ELR (cell line): ENCODE results near the gene TPSB2.
"Not testable (repeated sequence)": the region's sequence is repeated elsewhere in the genome, so short reads cannot be mapped to it uniquely, and the experiment has no call there.

Experiments used
- DNase-seq: peaks from one replicate; pipeline ENCODE4 v3.0.0-alpha.2; 2015; ENCODE audit warnings: low read depth

The TPSB2 gene

DNA sequence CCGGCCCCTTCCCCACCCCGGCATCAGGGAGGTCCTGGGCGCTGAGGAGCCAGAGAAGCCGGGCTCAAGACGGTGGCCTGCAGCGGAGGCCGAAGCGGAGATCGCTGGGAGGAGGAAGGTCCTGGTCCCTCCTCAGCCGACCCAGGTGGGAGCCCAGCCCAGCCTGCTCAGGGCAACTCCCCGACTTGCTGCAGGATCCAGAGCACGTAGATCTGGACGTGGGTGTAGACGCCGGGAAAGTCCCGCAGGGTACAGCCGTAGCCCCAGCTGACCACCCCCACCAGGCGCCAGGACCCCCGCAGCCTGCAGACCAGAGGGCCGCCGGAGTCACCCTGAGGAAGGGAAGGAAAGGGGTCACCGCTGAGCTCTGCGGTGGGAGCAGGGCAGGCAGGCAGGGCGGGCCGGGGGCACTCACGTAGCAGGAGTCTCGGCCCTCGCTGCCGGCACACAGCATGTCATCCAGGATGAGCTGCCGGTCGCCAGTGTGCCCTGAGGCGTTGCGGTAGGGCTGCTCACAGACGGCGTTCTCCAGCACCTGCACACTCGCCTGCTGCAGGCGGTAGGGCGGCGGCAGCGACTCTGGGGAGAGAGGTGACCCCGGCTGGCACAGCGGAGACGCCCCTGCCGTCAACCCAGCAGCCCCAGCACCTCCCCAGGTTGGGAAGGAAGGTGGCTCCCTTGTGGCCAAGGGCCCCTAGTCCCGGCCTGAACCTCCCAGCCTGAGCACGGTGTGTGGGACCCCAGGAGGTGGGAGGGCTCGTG, 31.3 kb upstream of the TPSB2 start:
- DNase-seq, result no peak

GRCh38 chr16:1260101-1260680, 30.2 kb upstream of the TPSB2 start:
- no peak for DNase-seq

DNA sequence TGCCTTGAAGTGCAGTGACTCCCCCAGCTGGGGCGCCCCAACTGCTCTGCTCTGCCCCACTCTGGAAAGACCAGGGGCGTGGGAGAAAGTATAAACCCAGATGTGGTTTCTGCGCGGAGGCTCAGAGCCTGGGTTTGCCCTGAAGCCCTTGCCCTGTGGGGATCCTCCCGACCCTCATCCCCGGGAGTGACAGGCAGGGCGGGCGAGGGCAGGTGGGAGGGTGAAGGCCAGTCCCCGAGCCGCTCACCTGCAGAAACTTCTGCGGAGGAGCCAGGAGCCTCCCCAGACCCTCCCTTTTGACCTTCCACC, 29.7 kb upstream of the TPSB2 start:
- DNase-seq, result no peak

DNA sequence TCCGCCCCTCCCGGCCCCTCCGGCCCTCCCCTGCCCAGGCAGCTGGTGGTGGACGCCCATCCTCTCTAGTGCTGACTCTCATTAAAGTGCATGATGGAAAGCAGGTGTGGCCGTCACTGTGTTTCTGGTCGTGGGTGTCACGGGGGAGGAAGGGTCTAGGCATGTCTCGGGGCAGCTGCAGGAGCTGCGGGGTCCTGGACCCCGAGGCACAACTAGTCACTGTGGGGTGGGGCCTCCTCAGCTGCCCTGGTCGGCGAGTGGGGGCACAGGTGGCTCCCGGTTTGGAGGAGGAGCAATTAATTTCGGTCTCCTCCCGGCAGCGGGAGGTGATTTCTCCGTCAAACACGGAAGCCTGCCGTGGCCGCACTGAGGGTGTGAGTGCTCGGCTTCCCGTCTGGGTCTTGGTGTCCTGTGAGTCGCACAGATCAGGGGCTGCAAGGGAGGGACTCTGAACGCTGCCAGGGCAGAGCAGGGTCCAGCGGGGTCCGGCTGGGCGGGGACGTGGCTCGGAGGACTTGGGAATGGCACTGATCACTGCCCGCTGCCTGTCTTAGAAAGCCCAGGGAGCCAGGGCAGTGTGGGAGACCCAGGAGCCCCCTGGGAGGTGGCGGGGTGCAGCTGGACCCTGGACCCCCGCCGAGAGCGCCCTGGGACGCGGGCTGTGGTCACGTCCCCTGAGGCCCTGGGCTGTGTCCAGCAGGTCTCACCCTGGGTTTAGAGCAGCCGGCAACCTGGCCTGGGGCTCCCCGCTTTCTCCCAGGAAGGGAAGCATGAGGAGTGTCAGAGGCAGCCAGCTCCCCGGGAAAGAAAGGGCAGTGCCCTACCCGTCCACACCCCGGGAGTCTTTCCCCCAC, 29.1 kb upstream of the TPSB2 start:
- DNase-seq, result no peak

GRCh38 chr16:1258225-1258600, 28.2 kb upstream of the TPSB2 start:
- no peak for DNase-seq

DNA sequence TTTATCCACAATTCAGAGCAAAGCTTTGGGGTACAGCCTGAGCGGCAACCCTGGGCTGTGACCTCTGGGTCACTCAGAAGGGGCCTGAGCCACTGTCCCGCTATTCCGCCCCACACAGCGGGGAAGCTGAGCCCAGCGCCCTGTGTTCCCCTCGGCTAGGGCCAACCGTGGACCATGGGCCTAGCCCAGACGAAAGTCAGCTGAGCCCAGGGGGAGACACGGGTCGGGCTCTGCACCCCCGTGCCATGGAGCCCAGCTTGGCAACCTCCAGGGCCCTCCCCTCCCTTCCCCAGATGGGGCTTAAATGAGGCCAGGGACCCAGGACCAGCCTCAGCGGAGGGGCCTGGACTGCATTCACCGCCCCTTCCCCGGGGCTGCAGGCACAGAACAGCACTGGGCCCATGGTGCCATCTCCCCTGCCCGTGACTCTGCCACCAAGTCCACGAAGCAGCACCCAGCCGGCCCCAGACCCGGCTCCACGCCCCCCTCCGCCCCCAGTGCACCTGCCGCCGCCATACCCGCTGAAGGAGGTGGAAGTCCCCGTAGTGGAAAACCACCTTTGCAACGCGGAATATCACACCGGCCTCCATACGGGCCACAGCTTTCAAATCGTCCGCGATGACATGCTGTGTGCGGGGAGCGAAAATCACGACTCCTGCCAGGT, 27.7 kb upstream of the TPSB2 start:
- no peak for DNase-seq

DNA sequence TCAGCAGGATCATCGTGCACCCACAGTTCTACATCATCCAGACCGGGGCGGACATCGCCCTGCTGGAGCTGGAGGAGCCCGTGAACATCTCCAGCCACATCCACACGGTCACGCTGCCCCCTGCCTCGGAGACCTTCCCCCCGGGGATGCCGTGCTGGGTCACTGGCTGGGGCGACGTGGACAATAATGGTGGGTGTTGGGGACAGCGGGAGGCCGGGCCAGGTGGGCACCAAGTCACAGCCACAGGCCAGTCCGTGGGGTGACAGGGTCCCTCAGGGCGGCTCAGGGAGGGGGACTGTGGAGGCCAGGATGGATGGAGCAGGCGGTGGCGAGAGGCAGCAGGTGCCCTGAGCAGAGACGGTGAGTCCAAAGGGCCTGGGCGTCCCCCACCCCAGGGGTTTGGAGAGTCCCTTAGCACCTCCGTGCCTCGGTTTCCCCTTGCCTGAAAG, 26.9 kb upstream of the TPSB2 start:
- no peak for DNase-seq

DNA sequence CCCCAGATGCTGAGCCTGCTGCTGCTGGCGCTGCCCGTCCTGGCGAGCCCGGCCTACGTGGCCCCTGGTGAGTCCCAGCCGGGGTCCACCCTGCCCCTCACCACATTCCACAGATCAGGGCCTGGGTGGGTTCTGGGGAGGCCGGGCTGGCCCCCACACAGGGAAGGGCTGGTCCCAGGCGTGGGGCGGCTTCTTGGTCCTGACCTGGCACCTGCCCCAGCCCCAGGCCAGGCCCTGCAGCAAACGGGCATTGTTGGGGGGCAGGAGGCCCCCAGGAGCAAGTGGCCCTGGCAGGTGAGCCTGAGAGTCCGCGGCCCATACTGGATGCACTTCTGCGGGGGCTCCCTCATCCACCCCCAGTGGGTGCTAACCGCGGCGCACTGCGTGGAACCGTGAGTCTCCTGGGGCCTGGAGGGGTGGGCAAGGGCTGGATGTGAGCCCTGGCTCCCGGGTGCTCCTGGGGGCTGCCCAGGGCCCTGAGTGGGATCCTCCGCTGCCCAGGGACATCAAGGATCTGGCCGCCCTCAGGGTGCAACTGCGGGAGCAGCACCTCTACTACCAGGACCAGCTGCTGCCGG, 26.4 kb upstream of the TPSB2 start:
- DNase-seq, result not testable (repeated sequence)

GRCh38 chr16:1255276-1256122, 25.5 kb upstream of the TPSB2 start, which contains the start of gene TPSD1:
Gene TPSD1 (plus strand): TSS chr16:1256069. CDS start chr16:1256281, 212 bp downstream.
- DNase-seq, result not testable (repeated sequence)

DNA sequence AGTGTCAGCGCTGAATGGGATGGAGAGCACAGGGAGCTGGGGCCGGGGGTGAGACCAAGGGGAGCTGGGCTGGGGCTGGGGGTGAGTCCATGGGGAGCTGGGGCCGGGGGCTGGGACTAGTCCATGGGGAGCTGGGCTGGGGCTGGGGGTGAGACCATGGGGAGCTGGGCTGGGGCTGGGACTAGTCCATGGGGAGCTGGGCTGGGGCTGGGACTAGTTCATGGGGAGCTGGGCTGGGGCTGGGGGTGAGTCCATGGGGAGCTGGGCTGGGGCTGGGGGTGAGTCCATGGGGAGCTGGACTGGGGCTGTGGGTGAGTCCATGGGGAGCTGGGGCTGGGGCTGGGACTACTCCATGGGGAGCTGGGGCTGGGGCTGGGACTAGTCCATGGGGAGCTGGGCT, 24.8 kb upstream of the TPSB2 start:
- not testable (repeated sequence) for DNase-seq

DNA sequence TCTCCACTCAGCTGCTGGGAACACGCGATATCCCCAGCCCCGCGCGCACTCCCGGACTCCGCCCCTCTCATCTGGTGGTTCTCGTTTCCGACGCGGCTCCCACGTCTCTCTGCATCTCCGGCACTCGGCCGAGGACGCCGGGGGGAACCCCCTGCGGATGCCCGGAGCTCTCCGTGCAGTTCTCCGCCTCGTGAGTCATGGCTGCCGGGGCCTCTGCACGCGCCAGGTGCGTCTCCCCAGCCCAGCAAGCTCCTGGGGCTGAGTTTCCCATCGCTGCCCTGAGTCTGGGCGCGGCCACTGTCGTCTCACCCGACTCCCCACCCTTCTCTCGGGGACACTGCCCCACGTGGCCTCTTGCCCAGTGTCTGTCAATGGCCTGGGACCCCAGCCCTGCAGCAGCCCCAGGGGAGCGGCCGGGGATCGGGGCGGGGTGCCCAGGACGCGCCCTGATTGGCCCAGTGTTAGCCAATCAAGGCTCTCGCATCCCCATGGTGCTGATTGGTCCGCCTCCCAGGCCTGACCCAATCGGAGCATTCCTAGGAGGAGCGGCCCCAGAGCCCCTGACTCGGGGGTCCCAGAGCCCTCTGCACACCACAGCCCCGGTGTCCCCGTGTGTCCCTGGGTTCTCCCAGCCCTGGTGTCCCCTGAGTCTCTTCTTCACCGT, 23.8 kb upstream of the TPSB2 start:
- DNase-seq, result not testable (repeated sequence)

DNA sequence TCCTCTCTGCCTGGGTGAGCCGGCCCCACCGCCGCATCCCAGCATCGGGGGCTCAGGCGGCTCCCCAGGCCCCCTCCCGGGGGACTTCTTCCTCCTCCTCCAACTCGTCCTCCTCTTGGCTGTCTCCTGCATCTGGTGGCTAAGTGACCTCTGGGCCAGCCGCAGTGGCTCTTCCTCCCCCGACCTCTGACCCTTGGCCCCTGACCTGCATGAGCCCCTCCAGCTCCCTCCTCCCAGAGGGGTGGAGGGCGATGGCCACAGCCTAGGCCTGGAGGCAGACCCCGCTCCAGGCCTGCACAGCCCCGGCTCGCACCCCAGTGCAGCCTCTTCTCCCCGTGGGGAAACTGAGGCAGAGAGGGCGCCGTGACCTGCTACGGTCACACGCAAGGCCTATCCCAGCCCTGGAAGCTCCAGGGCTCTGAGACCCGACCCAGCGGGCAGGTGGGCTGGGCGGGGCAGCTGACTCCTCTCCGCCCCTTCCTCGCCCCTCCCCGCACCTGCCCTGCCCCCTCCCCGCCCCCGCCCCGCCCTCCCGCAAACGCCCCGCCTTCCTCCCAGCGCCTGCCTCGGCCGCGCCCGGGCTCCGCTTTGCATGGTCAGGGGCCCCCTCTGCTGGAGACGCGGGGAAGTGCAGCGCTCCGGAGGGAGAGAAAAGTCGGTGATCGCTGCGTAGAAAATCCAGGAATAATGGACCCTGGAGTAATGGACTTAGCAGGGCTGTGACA, 19.2 kb upstream of the TPSB2 start:
- not testable (repeated sequence) for DNase-seq

DNA sequence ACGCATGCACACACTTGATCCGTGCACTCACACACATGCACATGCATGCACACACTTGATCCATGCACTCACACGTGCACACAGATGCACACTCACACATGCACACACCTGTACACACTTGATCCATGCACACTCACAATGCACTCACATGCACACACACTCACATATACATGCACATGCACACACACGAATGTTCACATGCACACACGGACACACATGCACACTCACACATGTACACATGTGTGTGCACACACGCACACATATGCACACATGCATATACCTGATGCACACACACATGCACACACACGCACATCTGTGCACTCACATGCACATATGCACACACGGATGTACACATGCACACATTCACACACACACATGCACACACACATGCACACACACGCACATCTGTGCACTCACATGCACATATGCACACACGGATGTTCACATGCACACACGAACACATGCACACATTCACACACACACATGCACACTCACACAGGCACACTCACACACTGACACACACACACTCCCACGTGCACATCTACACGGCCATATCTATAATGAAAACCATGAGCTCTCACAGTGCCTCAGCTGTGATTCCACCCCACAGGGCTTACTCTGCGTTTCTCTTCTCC, 18.0 kb upstream of the TPSB2 start:
- DNase-seq, result not testable (repeated sequence)

- DNase-seq, result no peak
Measured at GRCh38 chr16:1245452-1246020, 15.6 kb upstream of the TPSB2 start.

DNA sequence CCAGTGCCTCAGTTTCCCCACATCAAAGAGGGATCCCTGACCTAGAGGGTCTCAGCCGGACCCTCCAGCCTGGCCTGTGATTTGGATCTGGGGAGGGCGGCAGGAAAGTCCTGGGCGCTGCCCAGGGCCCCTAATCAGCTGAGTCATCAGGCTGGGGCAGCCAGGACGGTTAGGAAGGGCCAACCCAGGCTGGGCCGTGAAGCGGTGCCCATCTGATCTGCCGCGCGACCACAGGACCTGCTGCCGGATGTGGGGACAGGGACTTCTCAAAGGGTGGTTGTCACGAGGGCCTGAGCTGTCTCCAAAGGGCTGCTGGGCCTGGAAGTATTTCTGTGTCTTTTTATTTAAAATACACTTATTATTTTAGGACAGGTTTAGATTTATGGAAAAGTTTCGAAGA, 14.9 kb upstream of the TPSB2 start:
- DNase-seq, result no peak

- DNase-seq, result not testable (repeated sequence)
Measured at GRCh38 chr16:1243907-1244850, 14.2 kb upstream of the TPSB2 start.

DNA sequence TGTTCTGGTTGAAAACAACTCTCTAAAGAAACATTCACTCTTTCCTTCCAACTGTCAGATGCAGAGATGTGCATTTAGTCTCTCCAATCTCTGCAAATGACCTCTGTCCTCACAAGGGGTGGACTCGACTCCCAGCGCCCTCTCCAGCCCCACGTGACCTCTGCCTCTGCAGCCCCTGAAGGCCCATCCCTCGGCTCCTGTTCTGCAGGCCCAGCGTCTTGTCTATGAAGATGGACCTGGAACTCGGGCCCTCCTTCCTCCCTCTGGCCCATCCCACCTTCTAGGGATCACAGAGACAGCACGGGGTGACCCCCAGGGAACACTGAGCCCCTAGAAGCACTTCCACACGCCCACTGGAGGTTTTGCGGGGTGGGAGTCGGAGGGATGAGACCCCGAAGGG, 13.4 kb upstream of the TPSB2 start:
- DNase-seq, result not testable (repeated sequence)

DNA sequence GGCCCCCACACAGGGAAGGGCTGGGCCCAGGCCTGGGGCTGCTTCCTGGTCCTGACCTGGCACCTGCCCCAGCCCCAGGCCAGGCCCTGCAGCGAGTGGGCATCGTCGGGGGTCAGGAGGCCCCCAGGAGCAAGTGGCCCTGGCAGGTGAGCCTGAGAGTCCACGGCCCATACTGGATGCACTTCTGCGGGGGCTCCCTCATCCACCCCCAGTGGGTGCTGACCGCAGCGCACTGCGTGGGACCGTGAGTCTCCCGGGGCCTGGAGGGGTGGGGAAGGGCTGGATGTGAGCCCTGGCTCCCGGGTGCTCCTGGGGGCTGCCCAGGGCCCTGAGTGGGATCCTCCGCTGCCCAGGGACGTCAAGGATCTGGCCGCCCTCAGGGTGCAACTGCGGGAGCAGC, 11.1 kb upstream of the TPSB2 start:
- DNase-seq, result not testable (repeated sequence)
